Gastrocnemius medialis (tissue), 4 donors: ENCODE results near the gene LOC128125822.

Source experiments
- ATAC-seq, 2 donors: fragments of 150-250 bp; one replicate each; pipeline ENCODE4 v1.9.1; 2016
- DNase-seq, 2 donors: peaks; one replicate each; pipeline ENCODE4 v3.0.0-alpha.2; 2019
- H3K27ac ChIP-seq, 4 donors: fragments of 200-600 bp; sonication (generic); 1 replicate in 1 of 4; 2 replicates in 3 of 4; pipeline ENCODE4 v1.5.1; 2016 to 2018; ENCODE audit warnings: mild to moderate bottlenecking in 2 of 4, moderate library complexity in 1 of 4
- H3K27me3 ChIP-seq, 3 donors: fragments of 200-600 bp; sonication (generic) in 2 of 3; 1 replicate in 1 of 3; 2 replicates in 2 of 3; pipeline versions ENCODE4 v1.5.1 to v1.6.0; 2016 to 2019; ENCODE audit warnings: mild to moderate bottlenecking in 1 of 3, moderate library complexity in 1 of 3
- H3K36me3 ChIP-seq, 2 donors: fragments of 200-600 bp; sonication (generic) in 1 of 2; one replicate each; pipeline ENCODE4 v1.5.1; 2017 to 2018
- H3K4me1 ChIP-seq, 2 donors: fragments of 200-600 bp; sonication (generic) in 1 of 2; one replicate each; pipeline ENCODE4 v1.5.1; 2016 to 2017; ENCODE audit warnings: mild to moderate bottlenecking in 2 of 2
- H3K4me3 ChIP-seq, 4 donors: fragments of 200-600 bp; sonication (generic) in 3 of 4; 1 replicate in 1 of 4; 2 replicates in 3 of 4; pipeline ENCODE4 v1.5.1; 2016 to 2019; ENCODE audit warnings: mild to moderate bottlenecking in 2 of 4
- H3K9me3 ChIP-seq, 3 donors: fragments of 200-600 bp; sonication (generic) in 2 of 3; 1 replicate in 1 of 3; 2 replicates in 2 of 3; pipeline ENCODE4 v1.5.1; 2016 to 2019
- CTCF ChIP-seq, 5 experiments: fragments of 450-650 bp in 3 of 5; fragments of 200-600 bp in 2 of 5; sonication (generic) in 2 of 5; IDR thresholded peaks in 4 of 5; conservative IDR thresholded peaks in 1 of 5; 1 replicate in 4 of 5; 2 replicates in 1 of 5; pipeline ENCODE4 v1.5.1; 2016 to 2019; ENCODE audit warnings: antibody characterized with exemption in 5 of 5, mild to moderate bottlenecking in 3 of 5, moderate library complexity in 3 of 5
- POLR2A ChIP-seq, 2 donors: fragments of 450-650 bp; IDR thresholded peaks; one replicate each; pipeline ENCODE4 v1.6.1; 2017; ENCODE audit warnings: antibody characterized with exemption in 2 of 2, mild to moderate bottlenecking in 2 of 2, moderate library complexity in 2 of 2
- in situ Hi-C, 4 donors: fragments of 200-750 bp; cut with MboI; loops; one replicate each; pipeline versions ENCODE4 v1.15.0 to v1.8.0; 2017; ENCODE audit warnings: low sequenced_read_pairs in 4 of 4
- intact Hi-C: fragments of 100-400 bp; cut with DNase I; formaldehyde crosslinking; loops from one replicate; pipeline ENCODE4 v1.15.1; 2023; ENCODE audit warnings: low total_unique reads

The LOC128125822 gene

GRCh38 chr6:63553208-63553607 lies 19.1 kb upstream of the LOC128125822 start:
- H3K4me3 ChIP-seq: no peak overlapping the region
- H3K27me3 ChIP-seq: no peaks in the 10 kb centered on the region
- H3K4me1 ChIP-seq: peaks cover 15 to 29% of the 10 kb centered on the region in 2 donors
- ATAC-seq (peak; percentile 99), DNase-seq (no peak)
- TF ChIP-seq POLR2A (IDR thresholded peaks at IDR 0.05) (no peak), CTCF (IDR thresholded peaks at IDR 0.05 in 4 of 5, conservative IDR thresholded peaks at IDR 0.05 in 1 of 5) (no peak)
- intact Hi-C loops: no loop called here
- in situ Hi-C loops: no loop called here
- H3K9me3 ChIP-seq: no peaks in the 10 kb centered on the region
- H3K36me3 ChIP-seq: no peaks in the 10 kb centered on the region
- H3K27ac ChIP-seq: peak overlapping the region; percentile 80 to 90 (median 82)

- Histone ChIP-seq H3K9me3 (no peaks in the 10 kb centered on the region), H3K4me3 (no peak overlapping the region), H3K27ac (peak overlapping the region; percentile 80 to 90 (median 82)), H3K36me3 (no peaks in the 10 kb centered on the region), H3K27me3 (no peaks in the 10 kb centered on the region), H3K4me1 (peaks cover 15 to 29% of the 10 kb centered on the region in 2 donors)
- intact Hi-C loops: no loop called here
- no peak for ATAC-seq
- no peak for DNase-seq
- in situ Hi-C loops: no loop called here
- TF ChIP-seq CTCF (IDR thresholded peaks at IDR 0.05 in 4 of 5, conservative IDR thresholded peaks at IDR 0.05 in 1 of 5): no peak
- no peak for TF ChIP-seq POLR2A (IDR thresholded peaks at IDR 0.05)
Observed at GRCh38 chr6:63553900-63554299, 18.4 kb upstream of the LOC128125822 start.

GRCh38 chr6:63554782-63555181 lies 17.5 kb upstream of the LOC128125822 start:
- intact Hi-C loops: no loop called here

GRCh38 chr6:63556369-63556768 lies 15.9 kb upstream of the LOC128125822 start:
- no peaks in the 10 kb centered on the region for H3K9me3 ChIP-seq
- no peak overlapping the region for H3K27ac ChIP-seq
- no peaks in the 10 kb centered on the region for H3K27me3 ChIP-seq
- DNase-seq (no peak), ATAC-seq (no peak)
- intact Hi-C loops (no loop called here), in situ Hi-C loops (no loop called here)
- no peak overlapping the region for H3K4me3 ChIP-seq
- TF ChIP-seq POLR2A (IDR thresholded peaks at IDR 0.05) (no peak), CTCF (IDR thresholded peaks at IDR 0.05 in 4 of 5, conservative IDR thresholded peaks at IDR 0.05 in 1 of 5) (no peak)
- H3K4me1 ChIP-seq: peaks cover 21 to 29% of the 10 kb centered on the region in 2 donors
- H3K36me3 ChIP-seq: no peaks in the 10 kb centered on the region

More at GRCh38 chr6:63554782-63555181, 17.5 kb upstream of the LOC128125822 start:
- in situ Hi-C loops: no loop called here
- TF ChIP-seq POLR2A (IDR thresholded peaks at IDR 0.05): no peak
- TF ChIP-seq CTCF (IDR thresholded peaks at IDR 0.05 in 4 of 5, conservative IDR thresholded peaks at IDR 0.05 in 1 of 5): no peak
- Histone ChIP-seq H3K4me1 (peaks cover 15 to 29% of the 10 kb centered on the region in 2 donors), H3K4me3 (no peak overlapping the region), H3K36me3 (no peaks in the 10 kb centered on the region), H3K27ac (peak overlapping the region; percentile 80 to 90 (median 82)), H3K9me3 (no peaks in the 10 kb centered on the region), H3K27me3 (no peaks in the 10 kb centered on the region)
- DNase-seq: no peak
- ATAC-seq: no peak

GRCh38 chr6:63558278-63558677 lies 14.0 kb upstream of the LOC128125822 start:
- Histone ChIP-seq H3K9me3 (no peaks in the 10 kb centered on the region), H3K4me1 (peaks cover 23 to 27% of the 10 kb centered on the region in 2 donors), H3K4me3 (no peak overlapping the region), H3K27me3 (no peaks in the 10 kb centered on the region), H3K27ac (no peak overlapping the region), H3K36me3 (no peaks in the 10 kb centered on the region)
- intact Hi-C loops (no loop called here), in situ Hi-C loops (no loop called here)
- DNase-seq: no peak
- no peak for TF ChIP-seq CTCF (IDR thresholded peaks at IDR 0.05 in 4 of 5, conservative IDR thresholded peaks at IDR 0.05 in 1 of 5)
- TF ChIP-seq POLR2A (IDR thresholded peaks at IDR 0.05): no peak
- ATAC-seq: no peak
